ENCODE measurements around the gene FSHR. TPM values are rescaled to one million over a fixed set of nuclear protein-coding genes. Genes with fewer than 3 reads are reported as not detected.

The FSHR gene
- total RNA-seq, 1 donor from 2014 or later: not detected

GRCh38 chr2:49108851-49109250, 45.5 kb downstream of the FSHR start:
- no peak for TF ChIP-seq CTCF (conservative IDR thresholded peaks at IDR 0.05; ENCODE audit: low read depth, low read length)
- H3K4me3 ChIP-seq (ENCODE audit: low read depth, low read length): no peak overlapping the region
- DNase-seq (ENCODE audit: low read depth): no peak

- DNase-seq (ENCODE audit: low read depth): no peak
- H3K4me3 ChIP-seq (ENCODE audit: low read depth, low read length): no peak overlapping the region
- no peak for TF ChIP-seq CTCF (conservative IDR thresholded peaks at IDR 0.05; ENCODE audit: low read depth, low read length)
Measured at GRCh38 chr2:49108436-49108835, 45.9 kb downstream of the FSHR start.

- no peak for DNase-seq (ENCODE audit: low read depth)
- no peak overlapping the region for H3K4me3 ChIP-seq (ENCODE audit: low read depth, low read length)
- no peak for TF ChIP-seq CTCF (conservative IDR thresholded peaks at IDR 0.05; ENCODE audit: low read depth, low read length)
Measured at GRCh38 chr2:49105506-49105905, 48.8 kb downstream of the FSHR start.

GRCh38 chr2:49102146-49102545, 52.2 kb downstream of the FSHR start:
- DNase-seq (ENCODE audit: low read depth): no peak
- TF ChIP-seq CTCF (conservative IDR thresholded peaks at IDR 0.05; ENCODE audit: low read depth, low read length): no peak
- no peak overlapping the region for H3K4me3 ChIP-seq (ENCODE audit: low read depth, low read length)

GRCh38 chr2:49080681-49081080, 73.6 kb downstream of the FSHR start:
- no peak overlapping the region for H3K4me3 ChIP-seq (ENCODE audit: low read depth, low read length)
- no peak for TF ChIP-seq CTCF (conservative IDR thresholded peaks at IDR 0.05; ENCODE audit: low read depth, low read length)
- no peak for DNase-seq (ENCODE audit: low read depth)

- DNase-seq (ENCODE audit: low read depth): no peak
- TF ChIP-seq CTCF (conservative IDR thresholded peaks at IDR 0.05; ENCODE audit: low read depth, low read length): no peak
- no peak overlapping the region for H3K4me3 ChIP-seq (ENCODE audit: low read depth, low read length)
Measured at GRCh38 chr2:49070716-49071115, 83.6 kb downstream of the FSHR start.

- no peak for TF ChIP-seq CTCF (conservative IDR thresholded peaks at IDR 0.05; ENCODE audit: low read depth, low read length)
- peak; percentile 35 for DNase-seq (ENCODE audit: low read depth)
- H3K4me3 ChIP-seq (ENCODE audit: low read depth, low read length): no peak overlapping the region
Measured at GRCh38 chr2:49069829-49070228, 84.5 kb downstream of the FSHR start.

All from epithelial cell of proximal tubule (primary cell).